ENCODE data around the gene KSR2. TPM values are rescaled to one million over a fixed set of nuclear protein-coding genes. Genes with fewer than 3 reads are reported as not detected.

The KSR2 gene
- total RNA-seq, 2 experiments from 2014 or later = 0.14 to 0.16 TPM

DNA sequence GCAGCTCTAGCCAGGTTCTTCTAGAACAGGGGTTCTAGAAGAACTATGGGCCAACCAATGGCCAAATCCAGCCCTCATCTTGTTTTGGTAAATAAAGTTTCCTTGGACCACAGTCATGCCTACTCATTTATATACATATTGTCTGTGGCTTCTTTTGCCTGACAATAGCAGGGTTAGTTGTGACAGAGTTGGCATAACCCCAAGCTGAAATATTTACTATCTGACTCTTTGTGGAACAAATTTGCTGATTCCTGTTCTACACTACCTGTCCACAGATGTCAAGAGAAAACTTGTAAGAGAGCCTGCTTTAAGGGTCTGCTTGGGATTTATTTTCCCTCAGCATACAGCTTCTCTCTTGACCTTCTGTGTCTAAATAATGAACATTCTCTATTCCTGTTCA lies 289.0 kb downstream of the KSR2 start:
- ChIA-PET POLR2A (no interaction called here), CTCF (no interaction called here)
- intact Hi-C loops (cut with DNase I, micrococcal nuclease) = no loop called here
- Mint-ChIP-seq H3K9me3 (ENCODE audit: low read depth) (peaks cover 5% of the 10 kb centered on the region), H3K27me3 (peaks cover 2% of the 10 kb centered on the region), H3K27ac (no peak overlapping the region), H3K4me3 (no peak overlapping the region), H3K4me1 (no peaks in the 10 kb centered on the region), H3K36me3 (ENCODE audit: low read depth) (no peaks in the 10 kb centered on the region)
- DNase-seq (no peak), ATAC-seq (no peak)

- Mint-ChIP-seq H3K27me3 (no peaks in the 10 kb centered on the region), H3K4me3 (no peak overlapping the region), H3K27ac (no peak overlapping the region), H3K9me3 (ENCODE audit: low read depth) (peaks cover 11% of the 10 kb centered on the region), H3K36me3 (ENCODE audit: low read depth) (no peaks in the 10 kb centered on the region), H3K4me1 (no peaks in the 10 kb centered on the region)
- CTCF ChIA-PET = no interaction called here
- POLR2A ChIA-PET = no interaction called here
- ATAC-seq = no peak
- no peak for DNase-seq
- intact Hi-C loops (cut with DNase I, micrococcal nuclease) = no loop called here
Measured at GRCh38 chr12:117674763-117675162, 294.0 kb downstream of the KSR2 start.

DNA sequence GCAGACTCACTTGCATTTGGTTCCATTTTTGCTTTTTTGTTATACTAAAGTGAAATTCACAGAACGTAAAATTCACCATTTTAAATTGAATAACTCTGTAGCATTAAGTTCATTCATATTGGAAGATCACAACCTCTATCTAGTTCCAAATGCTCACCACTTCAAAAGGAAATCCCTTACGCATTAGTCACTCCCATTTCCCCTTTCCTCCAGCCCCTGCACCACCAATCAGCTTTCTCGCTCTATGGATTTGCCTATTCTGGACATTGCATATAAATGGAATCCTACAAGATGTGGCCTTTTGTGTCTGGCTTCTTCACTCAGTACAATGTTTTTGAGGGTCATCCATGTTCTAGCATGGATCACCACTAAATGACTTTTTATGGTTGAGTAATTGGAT lies 294.5 kb downstream of the KSR2 start:
- POLR2A ChIA-PET = no interaction called here
- intact Hi-C loops (cut with DNase I, micrococcal nuclease) = no loop called here

DNA sequence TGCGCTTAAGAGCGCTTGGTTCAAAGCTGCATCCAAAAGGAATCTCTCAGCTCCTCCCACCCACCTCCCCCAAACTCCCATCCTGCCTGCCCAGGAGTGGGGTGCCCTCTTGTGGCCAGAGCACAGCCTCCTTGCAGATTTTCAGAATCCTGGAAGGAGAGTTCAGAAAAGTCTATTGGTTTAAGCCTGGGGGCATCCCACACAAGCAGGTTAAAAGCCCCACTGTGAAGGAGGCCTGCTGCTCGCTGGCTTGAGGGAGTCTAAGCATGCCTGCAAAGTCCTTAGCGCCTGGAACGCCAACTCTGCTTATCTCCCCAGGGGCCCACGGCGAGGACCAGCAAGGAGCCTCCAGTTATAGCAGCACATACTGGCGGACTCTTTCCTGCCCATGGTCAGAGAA lies 297.1 kb downstream of the KSR2 start:
- peak; percentile 32 for DNase-seq
- ChIA-PET CTCF (no interaction called here), POLR2A (no interaction called here)
- H3K36me3 Mint-ChIP-seq (ENCODE audit: low read depth) = no peaks in the 10 kb centered on the region
- intact Hi-C loops (cut with DNase I, micrococcal nuclease) = no loop called here
- H3K4me3 Mint-ChIP-seq = no peak overlapping the region
- no peaks in the 10 kb centered on the region for H3K27me3 Mint-ChIP-seq
- no peaks in the 10 kb centered on the region for H3K4me1 Mint-ChIP-seq
- H3K27ac Mint-ChIP-seq = no peak overlapping the region
- H3K9me3 Mint-ChIP-seq (ENCODE audit: low read depth) = peaks cover 9% of the 10 kb centered on the region
- ATAC-seq = no peak

More for the DNA sequence above, 294.5 kb downstream of the KSR2 start:
- Mint-ChIP-seq H3K4me1 (no peaks in the 10 kb centered on the region), H3K9me3 (ENCODE audit: low read depth) (peaks cover 11% of the 10 kb centered on the region), H3K27me3 (no peaks in the 10 kb centered on the region), H3K4me3 (no peak overlapping the region), H3K36me3 (ENCODE audit: low read depth) (no peaks in the 10 kb centered on the region), H3K27ac (no peak overlapping the region)
- DNase-seq = no peak
- CTCF ChIA-PET = no interaction called here
- no peak for ATAC-seq

- POLR2A ChIA-PET = no interaction called here
- H3K4me3 Mint-ChIP-seq = no peak overlapping the region
- peaks cover 4% of the 10 kb centered on the region for H3K27me3 Mint-ChIP-seq
- H3K4me1 Mint-ChIP-seq = no peaks in the 10 kb centered on the region
- CTCF ChIA-PET = no interaction called here
- no peak for ATAC-seq
- no peaks in the 10 kb centered on the region for H3K9me3 Mint-ChIP-seq (ENCODE audit: low read depth)
- no peak for DNase-seq
- H3K36me3 Mint-ChIP-seq (ENCODE audit: low read depth) = no peaks in the 10 kb centered on the region
- no peak overlapping the region for H3K27ac Mint-ChIP-seq
- intact Hi-C loops (cut with DNase I, micrococcal nuclease) = no loop called here
Measured at GRCh38 chr12:117664169-117664568, 304.6 kb downstream of the KSR2 start.

- DNase-seq (no peak), ATAC-seq (no peak)
- Mint-ChIP-seq H3K4me3 (no peak overlapping the region), H3K4me1 (no peaks in the 10 kb centered on the region), H3K27ac (no peak overlapping the region), H3K9me3 (ENCODE audit: low read depth) (no peaks in the 10 kb centered on the region), H3K36me3 (ENCODE audit: low read depth) (no peaks in the 10 kb centered on the region), H3K27me3 (peaks cover 4% of the 10 kb centered on the region)
- ChIA-PET POLR2A (no interaction called here), CTCF (no interaction called here)
- intact Hi-C loops (cut with DNase I, micrococcal nuclease) = no loop called here
Measured at GRCh38 chr12:117662620-117663395, 306.0 kb downstream of the KSR2 start.

DNA sequence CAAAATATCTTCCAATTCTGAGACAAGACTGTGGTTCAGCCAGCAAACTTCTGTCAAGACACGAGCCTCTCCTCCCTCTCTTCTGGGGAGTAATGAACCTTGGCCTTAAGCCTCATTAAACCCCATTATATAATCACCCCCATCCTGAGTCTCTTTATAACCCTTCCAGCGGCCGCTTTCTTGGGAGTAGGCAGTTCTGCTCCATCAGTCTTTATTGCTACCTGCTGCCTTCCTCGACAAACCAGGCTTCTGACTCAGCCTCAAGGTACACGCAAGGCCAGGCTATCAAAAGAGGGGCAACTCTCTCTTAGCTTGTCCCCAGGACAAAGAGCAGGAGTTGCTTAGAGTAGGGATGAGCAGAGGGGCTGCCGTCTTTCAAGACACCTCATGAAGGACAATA lies 306.6 kb downstream of the KSR2 start:
- DNase-seq = no peak
- intact Hi-C loops (cut with DNase I, micrococcal nuclease) = no loop called here

GRCh38 chr12:117661471-117661870 lies 307.3 kb downstream of the KSR2 start:
- Mint-ChIP-seq H3K36me3 (ENCODE audit: low read depth) (no peaks in the 10 kb centered on the region), H3K27ac (no peak overlapping the region), H3K4me1 (no peaks in the 10 kb centered on the region), H3K9me3 (ENCODE audit: low read depth) (no peaks in the 10 kb centered on the region), H3K27me3 (peaks cover 4% of the 10 kb centered on the region), H3K4me3 (no peak overlapping the region)
- ChIA-PET POLR2A (no interaction called here), CTCF (no interaction called here)
- no peak for DNase-seq
- ATAC-seq = no peak
- intact Hi-C loops (cut with DNase I, micrococcal nuclease) = no loop called here

More for the DNA sequence above, 306.6 kb downstream of the KSR2 start:
- H3K36me3 Mint-ChIP-seq (ENCODE audit: low read depth) = no peaks in the 10 kb centered on the region
- no peak overlapping the region for H3K27ac Mint-ChIP-seq
- CTCF ChIA-PET = no interaction called here
- H3K4me3 Mint-ChIP-seq = no peak overlapping the region
- H3K4me1 Mint-ChIP-seq = no peaks in the 10 kb centered on the region
- H3K9me3 Mint-ChIP-seq (ENCODE audit: low read depth) = no peaks in the 10 kb centered on the region
- H3K27me3 Mint-ChIP-seq = peaks cover 4% of the 10 kb centered on the region
- POLR2A ChIA-PET = no interaction called here
- ATAC-seq = no peak

DNA sequence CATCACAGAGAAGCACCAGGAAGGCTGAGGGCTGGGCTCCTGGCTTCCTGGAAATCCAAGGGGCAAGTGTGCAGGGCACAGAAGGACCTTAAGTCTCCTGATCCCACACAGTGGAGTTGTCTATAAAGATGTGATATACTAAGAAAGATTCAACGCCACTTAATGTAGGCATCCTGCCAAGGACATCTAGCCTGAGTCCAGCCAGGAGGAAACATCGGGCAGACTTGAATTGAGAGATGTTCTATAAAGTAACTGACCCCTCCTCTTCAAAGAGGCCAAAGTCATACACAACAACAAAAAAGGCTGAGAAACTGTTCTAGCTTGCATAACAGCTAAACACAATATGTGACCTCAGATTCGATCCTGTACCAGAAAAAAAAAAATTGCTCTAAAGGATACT lies 307.9 kb downstream of the KSR2 start:
- ATAC-seq = no peak
- POLR2A ChIA-PET = no interaction called here
- CTCF ChIA-PET = no interaction called here
- H3K27me3 Mint-ChIP-seq = peaks cover 4% of the 10 kb centered on the region
- H3K36me3 Mint-ChIP-seq (ENCODE audit: low read depth) = no peaks in the 10 kb centered on the region
- H3K4me3 Mint-ChIP-seq = no peak overlapping the region
- no peak for DNase-seq
- H3K27ac Mint-ChIP-seq = no peak overlapping the region
- H3K9me3 Mint-ChIP-seq (ENCODE audit: low read depth) = no peaks in the 10 kb centered on the region
- no peaks in the 10 kb centered on the region for H3K4me1 Mint-ChIP-seq
- intact Hi-C loops (cut with DNase I, micrococcal nuclease) = no loop called here

DNA sequence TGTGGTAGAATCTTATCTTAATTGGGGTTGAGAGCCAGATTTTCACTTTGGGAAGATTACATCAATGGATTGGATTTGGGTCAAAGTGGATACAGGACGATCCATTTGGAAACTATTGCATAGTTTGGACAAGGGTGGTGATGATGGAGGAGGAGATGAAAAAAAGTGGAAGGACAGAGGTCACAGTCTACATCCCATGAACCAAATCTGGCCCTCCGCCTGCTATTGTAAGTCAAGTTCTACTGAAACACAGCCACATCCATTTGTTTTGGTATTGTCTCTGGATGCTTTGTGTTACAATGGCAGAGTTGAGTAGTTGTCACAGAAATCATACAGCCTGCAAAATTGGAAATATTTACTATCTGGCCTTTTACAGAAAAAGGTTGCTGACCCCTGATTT lies 310.6 kb downstream of the KSR2 start:
- DNase-seq (no peak), ATAC-seq (no peak)
- no peaks in the 10 kb centered on the region for H3K4me1 Mint-ChIP-seq
- intact Hi-C loops (cut with DNase I, micrococcal nuclease) = no loop called here
- peaks cover 3% of the 10 kb centered on the region for H3K9me3 Mint-ChIP-seq (ENCODE audit: low read depth)
- CTCF ChIA-PET = no interaction called here
- POLR2A ChIA-PET = no interaction called here
- no peak overlapping the region for H3K27ac Mint-ChIP-seq
- H3K4me3 Mint-ChIP-seq = no peak overlapping the region
- no peaks in the 10 kb centered on the region for H3K36me3 Mint-ChIP-seq (ENCODE audit: low read depth)
- peaks cover 2% of the 10 kb centered on the region for H3K27me3 Mint-ChIP-seq

GRCh38 chr12:117649796-117650195 lies 319.0 kb downstream of the KSR2 start:
- no peaks in the 10 kb centered on the region for H3K4me1 Mint-ChIP-seq
- intact Hi-C loops (cut with DNase I, micrococcal nuclease) = no loop called here
- H3K4me3 Mint-ChIP-seq = no peak overlapping the region
- H3K9me3 Mint-ChIP-seq (ENCODE audit: low read depth) = peaks cover 14% of the 10 kb centered on the region
- CTCF ChIA-PET = no interaction called here
- no peak for DNase-seq
- no peak overlapping the region for H3K27ac Mint-ChIP-seq
- peaks cover 5% of the 10 kb centered on the region for H3K27me3 Mint-ChIP-seq
- POLR2A ChIA-PET = no interaction called here
- ATAC-seq = no peak
- H3K36me3 Mint-ChIP-seq (ENCODE audit: low read depth) = no peaks in the 10 kb centered on the region

DNA sequence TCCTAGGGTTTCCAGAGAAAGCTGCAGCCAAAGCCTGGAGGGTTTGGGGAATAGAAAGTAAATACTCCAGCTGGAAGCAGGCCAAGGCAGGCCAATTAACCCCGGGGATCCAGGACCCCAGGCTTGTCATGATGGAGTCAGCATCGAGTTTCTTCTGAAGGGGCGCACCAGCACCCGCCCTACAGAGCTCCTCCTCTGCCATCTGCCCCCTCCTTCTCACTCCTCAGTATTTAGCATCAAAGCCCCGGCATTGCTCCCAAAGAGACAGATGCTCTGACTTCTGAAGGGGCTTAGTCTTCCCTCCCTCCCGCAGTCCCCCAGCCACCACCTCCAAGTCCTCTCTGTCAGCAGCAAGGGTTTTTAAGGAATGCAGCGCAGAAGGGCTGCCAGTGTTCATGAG lies 322.3 kb downstream of the KSR2 start:
- Mint-ChIP-seq H3K27me3 (peaks cover 5% of the 10 kb centered on the region), H3K4me1 (no peaks in the 10 kb centered on the region), H3K27ac (no peak overlapping the region), H3K9me3 (ENCODE audit: low read depth) (peaks cover 7% of the 10 kb centered on the region), H3K4me3 (no peak overlapping the region), H3K36me3 (ENCODE audit: low read depth) (no peaks in the 10 kb centered on the region)
- intact Hi-C loops (cut with DNase I, micrococcal nuclease) = no loop called here
- no peak for DNase-seq
- ChIA-PET POLR2A (no interaction called here), CTCF (no interaction called here)
- ATAC-seq = no peak

GRCh38 chr12:117645473-117645872 lies 323.3 kb downstream of the KSR2 start:
- CTCF ChIA-PET = no interaction called here
- no peak for DNase-seq
- POLR2A ChIA-PET = no interaction called here
- ATAC-seq = no peak
- intact Hi-C loops (cut with DNase I, micrococcal nuclease) = no loop called here
- H3K9me3 Mint-ChIP-seq (ENCODE audit: low read depth) = peaks cover 2% of the 10 kb centered on the region
- no peaks in the 10 kb centered on the region for H3K4me1 Mint-ChIP-seq
- H3K36me3 Mint-ChIP-seq (ENCODE audit: low read depth) = no peaks in the 10 kb centered on the region
- H3K4me3 Mint-ChIP-seq = no peak overlapping the region
- H3K27me3 Mint-ChIP-seq = peaks cover 2% of the 10 kb centered on the region
- H3K27ac Mint-ChIP-seq = no peak overlapping the region
